HG03064 (cell line): ENCODE measurements around the gene C3orf20.

Experiments used
- ATAC-seq: cut with Tn5 transposase; IDR thresholded peaks from one replicate; pipeline ENCODE4 v1.9.1; 2021; ENCODE audit warnings: low read depth; ENCODE audit not compliant: unreplicated experiment

The C3orf20 gene

GRCh38 chr3:14674841-14675240 lies at the start of gene C3orf20:
C3orf20 (plus strand) TSS chr3:14675141; CDS start chr3:14682714, 7,573 bp downstream.
- no peak for ATAC-seq

GRCh38 chr3:14625443-14625842 lies 49.5 kb upstream of the C3orf20 start:
- ATAC-seq: no peak

GRCh38 chr3:14627815-14628214 lies 47.1 kb upstream of the C3orf20 start:
- ATAC-seq: no peak

GRCh38 chr3:14628406-14628805 lies 46.5 kb upstream of the C3orf20 start:
- ATAC-seq: no peak

GRCh38 chr3:14630404-14631100 lies 44.4 kb upstream of the C3orf20 start:
- ATAC-seq: no peak

GRCh38 chr3:14631101-14631497 lies 43.8 kb upstream of the C3orf20 start:
- no peak for ATAC-seq

- ATAC-seq: no peak
Observed at GRCh38 chr3:14631687-14632441, 43.1 kb upstream of the C3orf20 start.

GRCh38 chr3:14632442-14632930 lies 42.5 kb upstream of the C3orf20 start:
- ATAC-seq: no peak

GRCh38 chr3:14633417-14633816 lies 41.5 kb upstream of the C3orf20 start:
- no peak for ATAC-seq

- ATAC-seq: no peak
Observed at GRCh38 chr3:14633819-14634424, 41.0 kb upstream of the C3orf20 start.

GRCh38 chr3:14634763-14635400 lies 40.1 kb upstream of the C3orf20 start:
- ATAC-seq: no peak

GRCh38 chr3:14636496-14637087 lies 38.3 kb upstream of the C3orf20 start:
- no peak for ATAC-seq

- ATAC-seq: no peak
Observed at GRCh38 chr3:14640157-14640562, 34.8 kb upstream of the C3orf20 start.

GRCh38 chr3:14640734-14641133 lies 34.2 kb upstream of the C3orf20 start:
- ATAC-seq: no peak

GRCh38 chr3:14641346-14641745 lies 33.6 kb upstream of the C3orf20 start:
- ATAC-seq: no peak

- ATAC-seq: no peak
Observed at GRCh38 chr3:14645453-14645852, 29.5 kb upstream of the C3orf20 start.

- ATAC-seq: no peak
Observed at GRCh38 chr3:14646131-14646573, 28.8 kb upstream of the C3orf20 start.

GRCh38 chr3:14646589-14647413 lies 28.1 kb upstream of the C3orf20 start:
- ATAC-seq: no peak
